Stimulated activated CD4-positive, alpha-beta T cell treated with anti-CD3 and anti-CD28 coated beads, TNF-alpha, amount 100 ng/mL, for 24 hours (primary cell): Measurements from ENCODE around the gene TIMM17B.
"Not testable (repeated sequence)": the region's sequence is repeated elsewhere in the genome, so short reads cannot be mapped to it uniquely, and the experiment has no call there.

Source experiments
- DNase-seq, 3 experiments: peaks; one replicate each; pipeline ENCODE4 v3.0.0-alpha.2; 2020; ENCODE audit warnings: low read depth in 3 of 3

TIMM17B gene

DNA sequence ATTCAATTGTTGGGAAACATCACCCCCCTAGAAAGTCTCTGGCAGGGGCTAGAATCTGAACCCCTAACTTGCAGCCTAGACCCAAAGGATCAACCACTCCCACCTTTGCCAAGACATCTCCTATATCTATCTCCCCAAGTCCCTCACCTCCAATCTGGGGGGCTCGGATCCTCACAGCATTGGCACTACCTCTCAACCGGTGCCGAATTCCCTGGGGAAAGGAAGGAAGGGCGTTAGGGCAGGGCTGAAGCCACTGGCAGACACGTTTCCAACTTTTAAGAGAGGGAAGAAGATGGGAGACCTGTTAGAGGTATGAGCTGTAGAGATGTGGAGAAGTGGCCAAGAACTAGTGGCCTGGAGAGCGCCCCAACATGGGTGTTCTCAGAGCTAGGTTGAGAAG, 2.7 kb downstream of the TIMM17B start:
- DNase-seq = no peak

DNA sequence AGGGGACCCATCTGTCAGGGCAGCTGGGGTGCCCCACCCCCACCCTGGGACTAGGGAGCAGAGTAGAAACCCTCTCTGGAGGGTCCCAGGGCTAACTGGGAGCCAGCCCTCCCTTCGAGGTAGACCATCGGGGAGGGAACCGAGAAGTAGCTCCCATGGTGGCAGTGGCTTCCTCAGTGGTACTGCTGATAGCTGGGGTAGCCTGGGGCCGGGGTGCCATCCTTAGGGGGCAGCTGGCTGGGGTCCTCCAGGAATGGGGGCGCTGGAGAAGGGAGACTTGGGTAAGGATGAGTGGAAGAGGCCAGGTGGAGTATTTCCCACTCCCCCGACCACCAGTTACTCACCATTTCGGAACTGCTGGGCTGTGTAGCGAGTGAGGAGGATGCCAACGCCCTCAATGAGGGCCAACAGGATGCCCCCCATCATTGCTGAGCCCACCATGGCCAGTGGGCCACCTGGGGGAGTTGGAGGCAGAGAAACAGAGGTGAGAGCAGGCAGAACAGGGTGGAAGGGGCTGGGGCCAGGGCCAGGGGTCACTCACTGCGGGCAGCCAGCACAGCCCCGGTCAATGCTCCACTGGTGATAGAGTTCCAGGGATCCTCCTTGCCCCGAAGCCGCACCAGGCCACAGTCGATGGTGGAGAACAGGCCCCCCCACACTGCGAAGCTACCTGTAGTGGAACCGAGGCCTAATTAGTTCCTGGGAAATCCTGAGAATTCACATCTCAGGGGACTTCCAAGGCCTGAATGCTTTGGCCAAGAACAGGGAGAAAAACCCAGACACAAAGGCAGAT, 3.8 kb downstream of the TIMM17B start:
- no peak for DNase-seq

- DNase-seq = no peak
Observed at GRCh38 chrX:48892896-48893295, 4.7 kb downstream of the TIMM17B start.

DNA sequence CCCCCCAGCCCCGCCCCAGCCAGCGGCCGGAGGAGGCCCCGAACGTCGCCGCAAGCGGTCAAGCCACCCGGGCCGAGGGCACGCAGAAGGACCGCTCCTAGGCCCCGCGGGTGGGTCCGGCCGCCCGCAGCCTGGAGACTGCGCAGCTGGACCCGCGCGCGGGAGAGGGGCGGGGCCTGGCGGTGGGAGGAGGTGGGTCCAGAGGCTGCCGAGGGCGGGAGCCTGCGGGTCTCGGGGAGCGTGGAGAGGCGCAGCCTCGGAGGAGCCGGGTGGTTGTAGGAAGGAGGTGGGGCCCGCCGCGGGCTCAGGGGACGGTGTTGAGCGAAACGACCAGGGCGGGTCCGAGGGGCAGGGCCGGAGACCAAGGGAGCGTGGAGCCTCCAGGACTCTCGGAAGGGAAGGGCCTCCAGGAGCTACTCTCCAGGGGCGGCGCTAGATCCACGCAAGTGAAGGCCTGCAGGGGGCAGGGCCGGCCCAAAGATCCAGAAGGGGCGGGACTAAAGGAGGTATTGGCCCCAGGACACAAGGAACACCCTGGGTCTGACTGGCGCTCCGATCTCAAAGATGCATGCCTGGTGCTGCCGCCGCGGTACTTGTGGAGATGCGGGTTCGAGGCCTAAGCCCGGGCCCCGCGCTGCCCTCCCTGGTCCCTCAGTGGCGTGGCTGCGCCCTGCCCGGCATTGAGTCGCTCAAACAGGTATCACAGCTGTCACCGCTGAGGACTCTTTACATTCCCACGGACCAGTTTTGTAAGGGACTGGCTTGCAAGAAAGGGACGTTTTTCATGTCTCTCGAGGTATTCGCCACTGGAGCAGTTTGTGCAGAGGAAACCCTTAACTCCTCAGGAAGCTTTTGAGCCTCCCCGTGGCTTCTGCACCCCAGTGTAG, 5.9 kb downstream of the TIMM17B start:
- peak; percentile 40 to 75 (median 49) for DNase-seq

- peak in 1 of 3 experiments; percentile 13 for DNase-seq
Observed at GRCh38 chrX:48890934-48891401, 6.6 kb downstream of the TIMM17B start.

- DNase-seq = peak in 1 of 3 experiments; percentile 16
Observed at GRCh38 chrX:48890296-48890925, 7.2 kb downstream of the TIMM17B start.

GRCh38 chrX:48886586-48886985, 11.0 kb downstream of the TIMM17B start:
- DNase-seq = not testable (repeated sequence)

- DNase-seq = no peak
Observed at GRCh38 chrX:48883729-48884128, 13.8 kb downstream of the TIMM17B start.

GRCh38 chrX:48876944-48877343, 20.6 kb downstream of the TIMM17B start:
- not testable (repeated sequence) for DNase-seq

DNA sequence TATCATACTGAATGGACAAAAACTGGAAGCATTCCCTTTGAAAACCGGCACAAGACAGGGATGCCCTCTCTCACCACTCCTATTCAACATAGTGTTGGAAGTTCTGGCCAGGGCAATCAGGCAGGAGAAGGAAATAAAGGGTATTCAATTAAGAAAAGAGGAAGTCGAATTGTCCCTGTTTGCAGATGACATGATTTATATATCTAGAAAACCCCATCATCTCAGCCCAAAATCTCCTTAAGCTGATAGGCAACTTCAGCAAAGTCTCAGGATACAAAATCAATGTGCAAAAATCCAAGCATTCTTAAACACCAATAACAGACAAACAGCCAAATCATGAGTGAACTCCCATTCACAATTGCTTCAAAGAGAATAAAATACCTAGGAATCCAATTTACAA, 25.6 kb downstream of the TIMM17B start:
- DNase-seq = not testable (repeated sequence)

- no peak for DNase-seq
Observed at GRCh38 chrX:48864210-48864609, 33.4 kb downstream of the TIMM17B start.

DNA sequence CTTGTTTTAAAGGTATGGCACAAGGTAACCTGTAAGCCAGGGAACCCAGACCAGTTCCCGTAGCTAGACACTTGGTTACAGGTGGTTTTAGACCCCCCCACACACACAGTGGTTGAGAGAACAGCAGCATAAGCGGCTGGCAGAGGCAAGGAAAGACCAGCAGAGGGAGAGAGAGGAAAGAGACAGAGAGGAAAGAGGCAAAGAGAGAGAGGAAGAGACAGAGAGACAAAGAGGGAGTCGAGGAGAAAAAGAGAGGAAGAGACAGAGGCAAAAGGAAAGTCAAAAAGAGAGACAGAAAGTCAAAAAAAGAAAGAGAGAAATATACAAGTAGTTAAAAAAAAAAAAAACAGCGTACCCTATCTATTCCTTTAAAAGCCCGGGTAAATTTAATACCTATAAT, 42.7 kb downstream of the TIMM17B start:
- DNase-seq = no peak

DNA sequence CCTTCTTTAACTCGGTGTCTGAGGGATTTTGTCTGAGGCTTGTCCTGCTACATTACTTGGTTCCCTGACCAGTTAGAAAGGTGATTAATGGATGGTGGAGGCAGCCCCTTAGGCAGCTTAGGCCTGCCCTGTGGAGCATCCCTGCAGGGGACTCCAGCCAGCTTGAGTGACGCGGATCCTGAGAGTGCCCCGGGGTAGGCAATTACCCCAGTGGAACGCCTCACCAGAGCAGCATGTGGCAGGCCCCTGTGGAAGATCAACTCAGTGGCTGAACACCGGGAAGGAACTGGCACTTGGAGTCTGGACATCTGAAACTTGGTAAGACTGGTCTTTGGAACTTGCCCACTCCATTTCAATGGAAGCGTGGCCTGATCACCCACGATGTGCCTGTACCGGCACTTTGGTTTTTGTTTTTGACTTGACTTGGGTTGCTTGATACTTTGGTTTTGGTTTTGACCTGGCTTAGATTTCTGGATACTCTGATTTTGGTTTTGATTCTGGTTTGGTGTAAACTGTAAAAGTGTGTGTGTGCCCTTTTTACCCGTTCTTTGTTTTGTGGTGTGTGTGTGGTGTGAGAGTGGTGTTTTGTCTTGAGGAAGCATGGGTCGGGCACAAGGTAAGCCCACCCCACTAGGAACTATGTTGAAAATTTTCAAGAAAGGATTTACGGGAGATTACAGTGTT, 43.3 kb downstream of the TIMM17B start:
- not testable (repeated sequence) for DNase-seq

DNA sequence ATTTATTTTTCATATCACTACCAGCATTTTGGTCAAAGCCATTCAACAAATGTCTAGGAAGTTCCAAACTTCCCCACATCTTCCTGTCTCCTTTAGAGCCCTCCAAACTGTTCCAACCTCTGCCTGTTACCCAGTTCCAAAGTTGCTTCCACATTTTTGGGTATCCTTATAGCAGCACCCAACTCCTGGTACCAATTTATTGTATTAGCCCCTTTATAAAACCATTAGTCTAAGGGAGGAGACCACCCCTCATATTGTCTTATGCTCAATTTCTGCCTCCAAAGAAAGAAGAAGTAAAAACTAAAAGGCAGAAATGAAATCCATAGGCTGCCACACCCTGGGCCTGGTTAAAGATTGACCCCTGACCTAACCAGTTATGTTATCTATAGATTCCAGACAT, 44.1 kb downstream of the TIMM17B start:
- not testable (repeated sequence) for DNase-seq

DNA sequence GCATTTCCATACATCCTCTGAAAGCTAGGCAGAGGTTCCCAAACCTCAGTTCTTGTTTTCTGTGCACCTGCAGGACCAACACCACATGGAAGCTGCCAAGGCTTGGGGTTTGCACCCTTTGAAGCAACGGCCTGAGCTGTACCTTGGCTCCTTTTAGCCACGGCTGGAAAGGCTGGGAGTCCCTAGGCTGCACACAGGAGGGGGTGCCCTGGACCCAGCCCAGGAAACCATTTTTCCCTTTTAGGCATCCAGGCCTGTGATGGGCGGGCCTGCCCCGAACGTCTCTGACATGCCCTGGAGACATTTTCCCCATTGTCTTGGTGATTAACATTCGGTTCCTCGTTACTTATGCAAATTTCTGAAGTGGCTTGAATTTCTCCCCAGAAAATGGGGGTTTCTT, 44.7 kb downstream of the TIMM17B start:
- no peak for DNase-seq

- DNase-seq = no peak
Observed at GRCh38 chrX:48848847-48849246, 48.7 kb downstream of the TIMM17B start.
